Natural killer cell (primary cell): Measurements from ENCODE around the gene VIPAS39. TPM values are rescaled to one million over a fixed set of nuclear protein-coding genes. Genes with fewer than 3 reads are reported as not detected.

Experiments
- ATAC-seq, 3 donors: fragments of 150-1000 bp in 2 of 3; fragments of 200-7000 bp in 1 of 3; cut with Tn5 transposase; 1 replicate in 1 of 3; 2 replicates in 2 of 3; pipeline ENCODE4 v1.10.0; 2021; ENCODE audit warnings: mild to moderate bottlenecking in 2 of 3, moderate library complexity in 2 of 3
- DNase-seq, 2 donors: peaks; one replicate each; pipeline versions ENCODE4 v3.0.0 to v3.0.0-alpha.2; 2013 to 2021; ENCODE audit warnings: mixed read lengths in 1 of 2
- H3K27ac ChIP-seq: one replicate; pipeline ENCODE4 v1.5.1; 2013; ENCODE audit warnings: mild to moderate bottlenecking, low read length
- H3K27me3 ChIP-seq: one replicate; pipeline ENCODE4 v1.6.1; 2013; ENCODE audit warnings: low read length; ENCODE audit not compliant: control insufficient read depth, insufficient read depth
- H3K36me3 ChIP-seq: one replicate; pipeline ENCODE4 v1.6.1; 2013; ENCODE audit warnings: low read length; ENCODE audit not compliant: control insufficient read depth, insufficient read depth
- H3K4me1 ChIP-seq: one replicate; pipeline ENCODE4 v1.6.1; 2013; ENCODE audit warnings: low read length; ENCODE audit not compliant: control insufficient read depth, insufficient read depth
- H3K4me3 ChIP-seq: one replicate; pipeline ENCODE4 v1.5.1; 2013; ENCODE audit warnings: low read length
- H3K9me3 ChIP-seq: one replicate; pipeline ENCODE4 v1.6.1; 2013; ENCODE audit warnings: low read length; ENCODE audit not compliant: control insufficient read depth, insufficient read depth
- H3K27ac Mint-ChIP-seq, 2 donors: one replicate each; pipeline ENCODE4 v1.8.0; 2022; ENCODE audit warnings: mild to moderate bottlenecking in 2 of 2, mixed read lengths in 2 of 2, moderate library complexity in 1 of 2
- H3K27me3 Mint-ChIP-seq, 2 donors: one replicate each; pipeline ENCODE4 v1.8.0; 2022; ENCODE audit warnings: low read depth in 2 of 2, mixed read lengths in 2 of 2
- H3K36me3 Mint-ChIP-seq: one replicate; pipeline ENCODE4 v1.8.0; 2022; ENCODE audit warnings: mixed read lengths
- H3K4me1 Mint-ChIP-seq, 2 donors: one replicate each; pipeline ENCODE4 v1.8.0; 2022; ENCODE audit warnings: mixed read lengths in 2 of 2
- H3K4me3 Mint-ChIP-seq: one replicate; pipeline ENCODE4 v1.8.0; 2022; ENCODE audit warnings: mild to moderate bottlenecking, moderate library complexity, mixed read lengths
- H3K9me3 Mint-ChIP-seq, 2 donors: one replicate each; pipeline ENCODE4 v1.8.0; 2022; ENCODE audit warnings: mixed read lengths in 2 of 2
- CTCF ChIP-seq: fragments of 200-600 bp; IDR thresholded peaks from one replicate; pipeline ENCODE4 v1.8.0; 2022; ENCODE audit warnings: antibody characterized with exemption
- WGBS: methylation state at CpG from one replicate; pipeline ENCODE4 v1.1.7; 2013; ENCODE audit warnings: missing lambda C conversion rate; ENCODE audit not compliant: insufficient coverage; 5-methylcytosine and 5-hydroxymethylcytosine counted together
- intact Hi-C: fragments of 100-400 bp; cut with micrococcal nuclease; formaldehyde crosslinking; loops from one replicate; pipeline ENCODE4 v1.14.2; 2022
- total RNA-seq, 4 donors: library from RNA; stranded (reverse); fragments of 120-200 nt in 1 of 4; gene quantifications; one replicate each; pipeline versions ENCODE4 v1.2.3 to v1.2.4, GENCODE V29; 2013 to 2022

VIPAS39 gene
- total RNA-seq, 3 donors from 2014 or later (not counting 1 experiment from before 2014, with no cell fraction given) = 11.2 to 14.4 (median 13.0) TPM

GRCh38 chr14:77458249-77458950 lies 999 bp upstream of the VIPAS39 start:
- H3K27me3 Mint-ChIP-seq = no peaks in the 10 kb centered on the region
- intact Hi-C loops = loop anchor here (2.0 to 5.0 kb wide), 2 partner anchors 92 to 361 kb away; partner anchors contain the start of gene CIPC
- WGBS = 0% methylated on average over 27 of the region's 29 CpGs
- peaks cover 26% of the 10 kb centered on the region for H3K36me3 ChIP-seq
- TF ChIP-seq CTCF = no peak
- H3K4me3 Mint-ChIP-seq = peak overlapping the region; percentile 100
- peak; percentile 19 to 55 for DNase-seq
- peak in 1 of 3 donors; percentile 8 for ATAC-seq
- H3K4me1 ChIP-seq = peaks cover 17% of the 10 kb centered on the region
- H3K4me3 ChIP-seq = peak overlapping the region; percentile 86
- no peaks in the 10 kb centered on the region for H3K9me3 Mint-ChIP-seq
- H3K27ac Mint-ChIP-seq = peak overlapping the region; percentile 99 to 100
- peak overlapping the region; percentile 87 for H3K27ac ChIP-seq
- H3K27me3 ChIP-seq = no peaks in the 10 kb centered on the region
- no peaks in the 10 kb centered on the region for H3K9me3 ChIP-seq
- H3K4me1 Mint-ChIP-seq = peaks cover 40 to 50% of the 10 kb centered on the region in 2 donors
- peaks cover 7% of the 10 kb centered on the region for H3K36me3 Mint-ChIP-seq

GRCh38 chr14:77457115-77457521 lies 283 bp downstream of the VIPAS39 start:
- H3K27ac ChIP-seq = peak overlapping the region; percentile 87
- H3K4me1 Mint-ChIP-seq = peaks cover 44 to 50% of the 10 kb centered on the region in 2 donors
- no peaks in the 10 kb centered on the region for H3K27me3 Mint-ChIP-seq
- H3K36me3 ChIP-seq = peaks cover 22% of the 10 kb centered on the region
- TF ChIP-seq CTCF = no peak
- no peaks in the 10 kb centered on the region for H3K27me3 ChIP-seq
- no peaks in the 10 kb centered on the region for H3K9me3 ChIP-seq
- H3K4me1 ChIP-seq = peaks cover 17% of the 10 kb centered on the region
- under 1% methylated on average over 17 of the region's 18 CpGs for WGBS
- intact Hi-C loops = loop anchor here (1.0 to 5.0 kb wide), 7 partner anchors 80 to 360 kb away; partner anchors contain the start of genes ALKBH1, CIPC, GSTZ1 and SAMD15
- H3K4me3 Mint-ChIP-seq = peak overlapping the region; percentile 100
- peaks cover 5% of the 10 kb centered on the region for H3K36me3 Mint-ChIP-seq
- DNase-seq = no peak
- peak overlapping the region; percentile 99 to 100 for H3K27ac Mint-ChIP-seq
- peak overlapping the region; percentile 86 for H3K4me3 ChIP-seq
- ATAC-seq = no peak
- H3K9me3 Mint-ChIP-seq = no peaks in the 10 kb centered on the region

- Histone ChIP-seq H3K4me3 (no peak overlapping the region), H3K27me3 (no peaks in the 10 kb centered on the region), H3K27ac (no peak overlapping the region), H3K9me3 (no peaks in the 10 kb centered on the region), H3K36me3 (peaks cover 23% of the 10 kb centered on the region), H3K4me1 (peaks cover 17% of the 10 kb centered on the region)
- H3K27ac Mint-ChIP-seq = peak overlapping the region; percentile 99 to 100
- H3K4me1 Mint-ChIP-seq = peaks cover 44 to 50% of the 10 kb centered on the region in 2 donors
- peak overlapping the region; percentile 100 for H3K4me3 Mint-ChIP-seq
- no peaks in the 10 kb centered on the region for H3K36me3 Mint-ChIP-seq
- intact Hi-C loops = loop anchor here (2.0 to 5.0 kb wide), 2 partner anchors 79 to 359 kb away; partner anchors contain the start of genes CIPC, SAMD15 and TMED8
- ATAC-seq (no peak), DNase-seq (no peak)
- no peak for TF ChIP-seq CTCF
- 75% methylated on average over 1 of the region's 2 CpGs for WGBS
- H3K27me3 Mint-ChIP-seq = no peaks in the 10 kb centered on the region
- H3K9me3 Mint-ChIP-seq = no peaks in the 10 kb centered on the region
Observed at GRCh38 chr14:77455966-77456640, 1.3 kb downstream of the VIPAS39 start.
